SK-N-SH treated with all-trans-retinoic acid at 6 μM for 48 hours (cell line): Measurements from ENCODE around the gene NRDE2.

Experiments
- TOX ChIP-seq: fragments of 250-450 bp; sonication (Bioruptor Pico); IDR thresholded peaks from 2 replicates; pipeline ENCODE4 v1.8.0; 2021; ENCODE audit warnings: mild to moderate bottlenecking, moderate library complexity, borderline replicate concordance
- ZFP30 ChIP-seq: fragments of 450-650 bp; formaldehyde crosslinking; IDR thresholded peaks from 2 replicates; pipeline ENCODE4 v1.5.0; 2022; ENCODE audit warnings: mild to moderate bottlenecking, moderate library complexity
- ZNF565 ChIP-seq: fragments of 450-650 bp; formaldehyde crosslinking; conservative IDR thresholded peaks from 2 replicates; pipeline ENCODE4 v1.5.0; 2020; ENCODE audit warnings: low read depth, mild to moderate bottlenecking, moderate library complexity
- ZNF70 ChIP-seq: fragments of 450-650 bp; formaldehyde crosslinking; IDR thresholded peaks from 2 replicates; pipeline ENCODE4 v1.5.0; 2020; ENCODE audit warnings: mild to moderate bottlenecking, moderate library complexity

- TF ChIP-seq ZFP30 (CRISPR knock-in tag) (no peak), ZNF70 (no peak), ZNF565 (CRISPR knock-in tag) (no peak), TOX (CRISPR knock-in tag) (no peak)
These were observed 30.3 kb upstream of the NRDE2 start for GRCh38 chr14:90361865-90362557.
